Erythroblast (primary cell): ENCODE data around the gene CCDC136.
A peak's percentile ranks its signal among the peaks of the same experiment; 100 is the strongest.

ENCODE experiments used
- DNase-seq, 2 experiments: peaks; one replicate each; lab custom pipeline; 2025; lab: John Stamatoyannopoulos, UW
- GATA1 ChIP-seq: IDR thresholded peaks from 2 replicates; pipeline ENCODE4 v1.6.1; 2011; ENCODE audit warnings: low read depth, mild to moderate bottlenecking, control low read depth, low read length, moderate library complexity
- POLR2A ChIP-seq: IDR thresholded peaks from 2 replicates; pipeline ENCODE4 v1.6.1; 2011; ENCODE audit warnings: mild to moderate bottlenecking, low read length

The CCDC136 gene

GRCh38 chr7:128788446-128789412, 3.0 kb upstream of the CCDC136 start:
- no peak for DNase-seq
- TF ChIP-seq GATA1 (no peak), POLR2A (no peak)

GRCh38 chr7:128790315-128791041, 1.3 kb upstream of the CCDC136 start:
- no peak for TF ChIP-seq POLR2A
- TF ChIP-seq GATA1: no peak
- DNase-seq: no peak

- TF ChIP-seq GATA1 (no peak), POLR2A (no peak)
- no peak for DNase-seq
These were observed 182 bp downstream of the CCDC136 start for GRCh38 chr7:128791972-128792327.

- TF ChIP-seq POLR2A (no peak), GATA1 (no peak)
- peak; percentile 72 to 75 for DNase-seq
These were observed 858 bp downstream of the CCDC136 start for GRCh38 chr7:128792471-128793180.

GRCh38 chr7:128793181-128793547, 1.4 kb downstream of the CCDC136 start:
- no peak for DNase-seq
- TF ChIP-seq POLR2A (no peak), GATA1 (no peak)

- DNase-seq: peak in 1 of 2 experiments; percentile 11
- TF ChIP-seq GATA1 (no peak), POLR2A (no peak)
These were observed 2.3 kb downstream of the CCDC136 start for GRCh38 chr7:128794020-128794419.

- TF ChIP-seq GATA1 (no peak), POLR2A (no peak)
- no peak for DNase-seq
These were observed 2.7 kb downstream of the CCDC136 start for GRCh38 chr7:128794436-128794835.

GRCh38 chr7:128795129-128795528, 3.4 kb downstream of the CCDC136 start:
- no peak for TF ChIP-seq POLR2A
- TF ChIP-seq GATA1: no peak
- DNase-seq: no peak

- DNase-seq: no peak
- TF ChIP-seq GATA1: no peak
- TF ChIP-seq POLR2A: no peak
These were observed 4.6 kb downstream of the CCDC136 start for GRCh38 chr7:128796327-128796726.

GRCh38 chr7:128799451-128799850, 7.7 kb downstream of the CCDC136 start:
- TF ChIP-seq GATA1 (no peak), POLR2A (no peak)
- DNase-seq: no peak

- no peak for DNase-seq
- TF ChIP-seq POLR2A (no peak), GATA1 (no peak)
These were observed 8.8 kb downstream of the CCDC136 start for GRCh38 chr7:128800567-128800966.

- TF ChIP-seq GATA1 (no peak), POLR2A (no peak)
- DNase-seq: no peak
These were observed 9.2 kb downstream of the CCDC136 start for GRCh38 chr7:128801003-128801402.

GRCh38 chr7:128801667-128802418, 10.1 kb downstream of the CCDC136 start:
- DNase-seq: no peak
- TF ChIP-seq POLR2A (no peak), GATA1 (no peak)

- DNase-seq: no peak
- TF ChIP-seq POLR2A (no peak), GATA1 (no peak)
These were observed 12.7 kb downstream of the CCDC136 start for GRCh38 chr7:128804484-128804883.
